Thoracic aorta (tissue), 2 donors: Measurements from ENCODE around the gene CARD19. TPM values are rescaled to one million over a fixed set of nuclear protein-coding genes. Genes with fewer than 3 reads are reported as not detected.

ENCODE experiments used
- ATAC-seq: fragments of 150-250 bp; one replicate; pipeline ENCODE4 v1.8.0; 2017; ENCODE audit warnings: low read depth; ENCODE audit not compliant: insufficient number of reproducible peaks, low FRiP score
- DNase-seq: peaks from one replicate; pipeline ENCODE4 v3.0.0-alpha.2; 2020; ENCODE audit warnings: low spot score
- H3K27ac ChIP-seq, 2 donors: fragments of 200-600 bp; sonication (generic); 1 replicate in 1 of 2; 2 replicates in 1 of 2; pipeline ENCODE4 v1.5.1; 2016; ENCODE audit warnings: mild to moderate bottlenecking in 2 of 2, moderate library complexity in 2 of 2
- H3K27me3 ChIP-seq: fragments of 200-600 bp; sonication (generic); replicated peaks from 2 replicates; pipeline ENCODE4 v1.6.0; 2016; ENCODE audit warnings: mild to moderate bottlenecking; ENCODE audit not compliant: insufficient read depth
- H3K36me3 ChIP-seq: fragments of 200-600 bp; sonication (generic); one replicate; pipeline ENCODE4 v1.5.1; 2016
- H3K4me1 ChIP-seq, 2 donors: fragments of 200-600 bp; sonication (generic); 1 replicate in 1 of 2; 2 replicates in 1 of 2; pipeline versions ENCODE4 v1.5.1 to v1.6.0; 2016; ENCODE audit warnings: low read depth in 2 of 2, mild to moderate bottlenecking in 1 of 2; ENCODE audit not compliant: control insufficient read depth in 1 of 2
- H3K4me3 ChIP-seq: fragments of 200-600 bp; sonication (generic); 2 replicates; pipeline ENCODE4 v1.5.1; 2016; ENCODE audit warnings: mild to moderate bottlenecking
- H3K9me3 ChIP-seq: fragments of 200-600 bp; sonication (generic); 2 replicates; pipeline ENCODE4 v1.5.1; 2016
- CTCF ChIP-seq: fragments of 200-600 bp; sonication (generic); IDR thresholded peaks from one replicate; pipeline ENCODE4 v1.5.1; 2019; ENCODE audit warnings: antibody characterized with exemption
- total RNA-seq, 2 donors: library from RNA; depleted of rRNA; stranded (reverse); fragments of >200 nt; gene quantifications; one replicate each; pipeline versions ENCODE4 v1.1.0 to v1.2.3, GENCODE V29; 2016

CARD19 gene
- total RNA-seq, 2 donors from 2014 or later: 46.3 to 103 TPM

GRCh38 chr9:93119953-93120845 is 24.2 kb downstream of the CARD19 start:
- peak; percentile 68 for TF ChIP-seq CTCF

GRCh38 chr9:93120846-93121315 is 24.9 kb downstream of the CARD19 start:
- Histone ChIP-seq H3K27ac (peak overlapping the region; percentile 68 to 74), H3K4me3 (no peak overlapping the region), H3K9me3 (no peaks in the 10 kb centered on the region), H3K4me1 (peaks cover 20 to 34% of the 10 kb centered on the region in 2 donors), H3K36me3 (peaks cover 46% of the 10 kb centered on the region), H3K27me3 (no peaks in the 10 kb centered on the region)
- ATAC-seq (no peak), DNase-seq (no peak)
- TF ChIP-seq CTCF: no peak

More at GRCh38 chr9:93119953-93120845, 24.2 kb downstream of the CARD19 start:
- Histone ChIP-seq H3K27me3 (no peaks in the 10 kb centered on the region), H3K4me3 (peak overlapping the region; percentile 25), H3K9me3 (no peaks in the 10 kb centered on the region), H3K4me1 (peaks cover 19 to 31% of the 10 kb centered on the region in 2 donors), H3K36me3 (peaks cover 41% of the 10 kb centered on the region), H3K27ac (peak overlapping the region; percentile 68 to 74)
- ATAC-seq (peak; percentile 92), DNase-seq (peak; percentile 87)

GRCh38 chr9:93121316-93122241 is 25.6 kb downstream of the CARD19 start:
- no peaks in the 10 kb centered on the region for H3K27me3 ChIP-seq
- H3K4me1 ChIP-seq: peaks cover 22 to 34% of the 10 kb centered on the region in 2 donors
- DNase-seq (peak; percentile 1), ATAC-seq (no peak)
- H3K27ac ChIP-seq: peak overlapping the region in 1 of 2 donors; percentile 68
- no peak overlapping the region for H3K4me3 ChIP-seq
- H3K36me3 ChIP-seq: peaks cover 46% of the 10 kb centered on the region
- no peaks in the 10 kb centered on the region for H3K9me3 ChIP-seq
- no peak for TF ChIP-seq CTCF

GRCh38 chr9:93122721-93123221 is 26.8 kb downstream of the CARD19 start:
- peaks cover 33 to 45% of the 10 kb centered on the region in 2 donors for H3K4me1 ChIP-seq
- H3K9me3 ChIP-seq: no peaks in the 10 kb centered on the region
- DNase-seq (no peak), ATAC-seq (no peak)
- H3K36me3 ChIP-seq: peaks cover 46% of the 10 kb centered on the region
- no peak for TF ChIP-seq CTCF
- no peaks in the 10 kb centered on the region for H3K27me3 ChIP-seq
- no peak overlapping the region for H3K27ac ChIP-seq
- no peak overlapping the region for H3K4me3 ChIP-seq
